Mammary epithelial cell (primary cell): Measurements from ENCODE around the gene AMPH.

Experiments
- CTCF ChIP-seq, 2 donors: IDR thresholded peaks in 1 of 2; conservative IDR thresholded peaks in 1 of 2; 2 replicates each; pipeline ENCODE4 v1.5.1; 2011 to 2012; ENCODE audit warnings: inconsistent platforms in 2 of 2, low read length in 2 of 2, mild to moderate bottlenecking in 2 of 2, control low read depth in 1 of 2, low read depth in 1 of 2; ENCODE audit not compliant: insufficient read depth in 1 of 2; ENCODE audit errors: extremely low read depth in 1 of 2
- EZH2 ChIP-seq: IDR thresholded peaks from 2 replicates; pipeline ENCODE4 v1.6.1; 2012; ENCODE audit warnings: low read length, inconsistent platforms, borderline replicate concordance

DNA sequence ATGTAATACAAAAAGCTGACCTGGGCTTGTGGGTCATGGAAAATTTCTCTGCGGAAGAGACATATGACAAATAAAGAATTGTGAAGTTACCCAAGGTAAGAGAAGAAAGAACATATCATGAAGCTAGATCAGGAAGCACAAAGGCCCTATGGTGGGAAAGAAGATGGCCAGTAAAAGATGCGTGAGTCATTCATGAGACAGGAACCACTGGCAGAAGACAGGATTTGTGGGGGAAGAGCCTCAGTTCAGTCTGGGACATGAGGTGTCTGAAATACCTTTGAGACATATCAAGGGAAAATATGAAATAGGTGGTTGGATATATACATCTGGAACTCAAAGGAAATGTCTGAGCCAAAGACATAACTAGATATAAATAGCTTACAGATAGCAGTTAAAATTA lies 27.7 kb upstream of the AMPH start:
- TF ChIP-seq CTCF (conservative IDR thresholded peaks at IDR 0.05 in 1 of 2, IDR thresholded peaks at IDR 0.05 in 1 of 2; ENCODE audit: extremely low read depth in 1 of 2, insufficient read depth in 1 of 2, low read depth in 1 of 2, low read length in 2 of 2) (no peak), EZH2 (no peak)
